ENCODE measurements around the gene HDAC7. TPM values are rescaled to one million over a fixed set of nuclear protein-coding genes. Genes with fewer than 3 reads are reported as not detected.

HDAC7 gene
- polyA plus RNA-seq, 1 donor: 32.9 TPM

DNA sequence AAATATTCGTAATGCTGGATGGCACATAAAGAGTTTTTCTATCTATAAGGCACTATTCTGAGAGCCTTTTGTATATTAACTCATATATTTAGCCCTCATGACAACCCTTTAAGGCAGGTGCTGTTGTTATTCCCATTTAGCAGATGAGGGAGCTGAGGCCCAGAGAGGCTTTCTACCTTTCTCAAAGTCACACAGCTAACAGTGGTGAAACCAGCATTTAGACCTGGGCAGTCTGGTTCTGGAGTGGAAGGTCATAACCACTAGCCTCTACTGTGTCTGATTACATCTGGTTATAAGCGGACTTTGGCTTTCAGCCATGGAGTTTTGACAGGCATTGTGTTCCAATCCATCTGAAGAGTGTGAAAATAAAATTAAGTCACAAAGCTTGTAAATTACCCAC is 41.2 kb upstream of the HDAC7 start:
- H3K9me3 ChIP-seq (ENCODE audit: control insufficient read depth, low read depth, low read length): no peaks in the 10 kb centered on the region
- H3K4me3 ChIP-seq (ENCODE audit: low read length): no peak overlapping the region
- no peak for DNase-seq
- peaks cover 14% of the 10 kb centered on the region for H3K36me3 ChIP-seq (ENCODE audit: control insufficient read depth, insufficient read depth, low read length)
- H3K27ac ChIP-seq (ENCODE audit: low read length): no peak overlapping the region
- H3K27me3 ChIP-seq (ENCODE audit: control insufficient read depth, insufficient read depth, low read length): no peaks in the 10 kb centered on the region
- WGBS (ENCODE audit: insufficient coverage, low lambda C conversion rate): 100% methylated on average over 1 of the region's 2 CpGs
- no peaks in the 10 kb centered on the region for H3K4me1 ChIP-seq (ENCODE audit: control insufficient read depth, insufficient read depth, low read length)

DNA sequence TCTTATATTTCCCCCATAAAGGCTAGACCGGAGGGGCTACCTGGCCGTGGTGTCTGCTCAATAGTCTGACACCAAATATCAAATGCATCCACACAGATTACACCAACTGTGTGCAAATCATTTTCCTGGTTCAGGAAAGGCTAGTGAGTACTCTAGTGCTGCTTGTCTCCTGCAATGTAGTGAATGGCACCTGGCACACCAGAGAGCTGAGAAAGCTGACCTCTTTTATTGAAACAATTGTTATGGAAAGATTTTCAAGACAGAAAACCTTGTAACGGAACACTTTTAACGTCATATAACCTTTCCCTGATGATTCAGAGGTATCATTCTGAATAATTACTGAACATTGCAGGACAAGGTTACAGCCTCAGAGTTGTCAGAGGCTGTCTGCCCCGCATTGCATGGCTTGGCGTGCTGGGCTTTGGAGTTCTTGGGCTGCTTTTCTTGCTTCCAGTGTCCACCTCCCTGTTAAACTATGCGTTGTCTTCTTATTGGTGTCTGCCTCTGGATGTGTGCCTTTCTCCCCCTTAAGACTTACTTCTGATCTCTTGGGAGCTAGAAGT is 40.7 kb upstream of the HDAC7 start:
- Histone ChIP-seq H3K27me3 (ENCODE audit: control insufficient read depth, insufficient read depth, low read length) (no peaks in the 10 kb centered on the region), H3K36me3 (ENCODE audit: control insufficient read depth, insufficient read depth, low read length) (peaks cover 14% of the 10 kb centered on the region), H3K4me3 (ENCODE audit: low read length) (no peak overlapping the region), H3K4me1 (ENCODE audit: control insufficient read depth, insufficient read depth, low read length) (no peaks in the 10 kb centered on the region), H3K9me3 (ENCODE audit: control insufficient read depth, low read depth, low read length) (no peaks in the 10 kb centered on the region), H3K27ac (ENCODE audit: low read length) (no peak overlapping the region)
- whole genome bisulfite sequencing (ENCODE audit: insufficient coverage, low lambda C conversion rate): 93% methylated on average over 2 of the region's 7 CpGs
- no peak for DNase-seq

DNA sequence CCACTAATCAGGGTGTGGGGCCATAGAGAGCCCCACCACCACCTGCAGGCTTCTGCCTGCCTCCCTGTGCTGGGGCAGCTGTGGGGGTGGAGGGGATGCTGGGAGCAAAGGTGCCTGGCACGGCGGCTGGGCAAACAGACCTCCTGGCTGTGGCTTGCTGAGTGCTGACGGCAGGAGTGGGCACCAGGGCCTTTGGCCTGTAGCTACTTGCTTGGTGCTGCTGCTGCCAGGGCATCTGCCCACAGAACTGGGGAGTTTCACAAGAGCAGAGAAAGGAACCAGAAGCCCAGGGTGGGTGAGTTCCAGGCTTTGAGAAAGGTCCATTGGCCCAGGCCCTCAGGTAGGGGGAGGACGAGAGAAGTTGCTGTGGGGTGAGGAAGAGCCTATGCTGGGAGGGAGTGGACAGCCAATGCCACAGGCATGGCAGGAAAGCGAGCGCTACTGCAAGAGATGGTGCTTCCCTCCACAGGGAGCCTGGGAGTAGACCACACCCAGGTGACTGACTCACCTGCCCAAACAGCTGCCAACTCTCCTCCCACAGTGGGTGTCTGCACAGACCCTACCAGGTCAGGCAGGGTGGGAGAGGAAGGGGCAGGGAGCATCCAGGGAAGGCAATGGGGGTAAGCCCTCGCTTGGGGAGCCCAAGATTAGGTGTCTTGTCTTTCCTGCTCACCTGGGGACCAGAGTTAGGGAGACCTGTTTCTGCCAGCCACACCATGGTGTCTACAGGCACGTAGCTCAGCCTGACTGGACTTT is 39.0 kb upstream of the HDAC7 start:
- Histone ChIP-seq H3K27ac (ENCODE audit: low read length) (no peak overlapping the region), H3K27me3 (ENCODE audit: control insufficient read depth, insufficient read depth, low read length) (no peaks in the 10 kb centered on the region), H3K4me1 (ENCODE audit: control insufficient read depth, insufficient read depth, low read length) (no peaks in the 10 kb centered on the region), H3K4me3 (ENCODE audit: low read length) (no peak overlapping the region), H3K9me3 (ENCODE audit: control insufficient read depth, low read depth, low read length) (no peaks in the 10 kb centered on the region), H3K36me3 (ENCODE audit: control insufficient read depth, insufficient read depth, low read length) (peaks cover 13% of the 10 kb centered on the region)
- no CpG with 5 or more reads among the region's 8 CpGs for WGBS (ENCODE audit: insufficient coverage, low lambda C conversion rate)
- no peak for DNase-seq

DNA sequence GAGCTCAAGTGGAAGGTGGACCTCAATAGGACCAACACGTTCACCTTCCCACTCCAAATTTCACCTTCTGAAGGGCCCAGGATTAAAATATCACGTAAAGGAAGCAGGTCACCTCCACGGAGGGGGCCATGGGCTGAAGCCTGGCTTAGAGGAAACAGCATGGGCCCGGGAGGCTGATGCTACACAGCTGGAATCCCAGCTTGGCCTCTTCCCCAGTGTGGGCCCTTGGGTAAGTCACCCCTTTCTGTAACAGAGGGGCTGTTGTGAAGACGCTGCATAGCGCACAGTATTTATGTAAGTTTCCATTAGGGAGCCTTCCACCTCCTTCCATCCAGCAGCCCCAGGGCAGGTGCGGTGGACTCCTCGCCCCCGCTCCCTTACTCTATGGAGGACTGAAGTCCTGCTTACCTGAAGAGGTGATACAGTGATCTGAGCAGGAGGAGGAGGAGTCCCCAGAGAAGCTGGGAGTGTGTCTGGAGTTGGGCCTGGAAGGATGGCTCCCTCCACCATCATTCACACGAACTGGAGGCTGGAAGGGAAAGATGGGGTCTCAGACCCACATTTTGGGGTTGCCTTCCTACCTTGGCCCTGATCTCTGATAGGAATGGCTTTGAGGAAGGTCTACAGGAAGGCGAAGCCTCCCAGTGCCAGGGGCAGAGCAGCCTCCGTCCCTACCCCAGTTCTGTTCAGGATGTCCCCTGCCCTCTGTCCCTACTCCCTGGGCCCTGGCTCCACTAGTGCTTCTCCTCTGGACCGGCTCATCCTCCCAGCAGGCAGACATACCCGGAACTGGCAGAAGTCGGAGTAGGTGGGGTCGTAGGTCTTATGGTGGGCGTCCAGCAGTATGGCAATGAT is 37.2 kb upstream of the HDAC7 start:
- Histone ChIP-seq H3K9me3 (ENCODE audit: control insufficient read depth, low read depth, low read length) (no peaks in the 10 kb centered on the region), H3K27me3 (ENCODE audit: control insufficient read depth, insufficient read depth, low read length) (no peaks in the 10 kb centered on the region), H3K36me3 (ENCODE audit: control insufficient read depth, insufficient read depth, low read length) (peaks cover 20% of the 10 kb centered on the region), H3K27ac (ENCODE audit: low read length) (no peak overlapping the region), H3K4me3 (ENCODE audit: low read length) (no peak overlapping the region), H3K4me1 (ENCODE audit: control insufficient read depth, insufficient read depth, low read length) (no peaks in the 10 kb centered on the region)
- WGBS (ENCODE audit: insufficient coverage, low lambda C conversion rate): no CpG with 5 or more reads among the region's 17 CpGs
- no peak for DNase-seq

DNA sequence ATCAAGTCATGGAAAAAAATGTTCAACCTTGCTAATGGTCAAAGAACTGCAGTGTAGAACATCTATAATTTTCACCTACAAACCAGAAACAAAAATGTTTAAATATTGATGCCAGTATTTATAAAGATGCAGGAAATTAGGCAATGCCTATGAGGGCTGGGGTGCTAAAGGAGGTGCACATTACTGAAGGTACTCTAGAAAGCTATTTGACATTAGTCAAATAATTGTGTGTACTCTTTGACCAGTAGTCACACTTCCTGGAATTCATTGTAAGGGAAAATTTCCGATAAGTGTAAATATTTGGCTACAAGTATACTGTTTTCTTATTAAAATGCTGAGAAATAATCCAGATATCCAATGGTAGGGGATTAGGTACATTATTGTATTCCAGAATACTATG is 36.4 kb upstream of the HDAC7 start:
- Histone ChIP-seq H3K27ac (ENCODE audit: low read length) (no peak overlapping the region), H3K4me1 (ENCODE audit: control insufficient read depth, insufficient read depth, low read length) (no peaks in the 10 kb centered on the region), H3K4me3 (ENCODE audit: low read length) (no peak overlapping the region), H3K27me3 (ENCODE audit: control insufficient read depth, insufficient read depth, low read length) (no peaks in the 10 kb centered on the region), H3K36me3 (ENCODE audit: control insufficient read depth, insufficient read depth, low read length) (peaks cover 20% of the 10 kb centered on the region), H3K9me3 (ENCODE audit: control insufficient read depth, low read depth, low read length) (no peaks in the 10 kb centered on the region)
- DNase-seq: no peak
- WGBS (ENCODE audit: insufficient coverage, low lambda C conversion rate): no CpG with 5 or more reads among the region's 1 CpG

DNA sequence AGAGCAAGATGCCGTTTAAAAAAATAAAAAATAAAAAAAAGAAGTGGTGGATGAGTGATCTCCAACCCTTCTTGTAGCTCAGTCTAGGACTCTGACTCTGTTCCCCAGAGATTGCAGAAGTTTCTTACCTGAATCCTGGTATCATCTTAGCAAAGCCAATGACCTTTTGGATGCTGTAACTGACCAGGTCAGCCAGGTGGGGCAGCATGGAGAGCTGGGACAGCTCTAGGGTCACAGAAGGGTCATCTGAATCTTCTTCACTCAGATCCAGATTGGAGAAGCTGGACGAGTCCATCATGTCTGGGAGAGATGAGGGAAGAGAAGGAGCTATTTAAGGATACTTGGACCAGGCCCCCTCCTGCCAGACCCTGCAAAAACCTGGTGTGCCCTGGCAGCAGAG is 35.8 kb upstream of the HDAC7 start:
- Histone ChIP-seq H3K27ac (ENCODE audit: low read length) (no peak overlapping the region), H3K9me3 (ENCODE audit: control insufficient read depth, low read depth, low read length) (no peaks in the 10 kb centered on the region), H3K4me3 (ENCODE audit: low read length) (no peak overlapping the region), H3K4me1 (ENCODE audit: control insufficient read depth, insufficient read depth, low read length) (no peaks in the 10 kb centered on the region), H3K27me3 (ENCODE audit: control insufficient read depth, insufficient read depth, low read length) (no peaks in the 10 kb centered on the region), H3K36me3 (ENCODE audit: control insufficient read depth, insufficient read depth, low read length) (peaks cover 20% of the 10 kb centered on the region)
- DNase-seq: no peak
- WGBS (ENCODE audit: insufficient coverage, low lambda C conversion rate): no CpG with 5 or more reads among the region's 2 CpGs

DNA sequence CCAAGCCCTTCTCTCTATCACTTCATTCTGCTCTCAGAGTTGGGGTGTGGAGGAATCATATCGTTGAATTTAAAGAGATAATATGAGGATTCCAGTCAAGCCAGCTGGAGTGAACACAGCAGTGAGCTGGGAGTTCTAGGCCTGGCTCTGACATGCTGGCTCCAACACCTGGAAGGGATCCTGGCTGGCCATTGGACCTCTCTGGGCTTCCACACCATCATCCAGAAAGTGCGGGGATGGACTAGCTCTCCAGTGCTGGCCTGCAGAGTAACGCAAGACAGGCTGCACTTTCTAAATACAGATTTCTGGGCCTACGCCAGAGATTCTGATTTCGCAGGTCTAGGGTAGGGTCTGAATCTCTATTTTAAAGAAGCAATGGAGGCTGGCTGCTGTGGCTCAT is 34.8 kb upstream of the HDAC7 start:
- no peak overlapping the region for H3K4me3 ChIP-seq (ENCODE audit: low read length)
- peaks cover 20% of the 10 kb centered on the region for H3K36me3 ChIP-seq (ENCODE audit: control insufficient read depth, insufficient read depth, low read length)
- no peaks in the 10 kb centered on the region for H3K27me3 ChIP-seq (ENCODE audit: control insufficient read depth, insufficient read depth, low read length)
- no peaks in the 10 kb centered on the region for H3K4me1 ChIP-seq (ENCODE audit: control insufficient read depth, insufficient read depth, low read length)
- no peak overlapping the region for H3K27ac ChIP-seq (ENCODE audit: low read length)
- H3K9me3 ChIP-seq (ENCODE audit: control insufficient read depth, low read depth, low read length): no peaks in the 10 kb centered on the region
- no peak for DNase-seq
- WGBS (ENCODE audit: insufficient coverage, low lambda C conversion rate): no CpG with 5 or more reads among the region's 5 CpGs

DNA sequence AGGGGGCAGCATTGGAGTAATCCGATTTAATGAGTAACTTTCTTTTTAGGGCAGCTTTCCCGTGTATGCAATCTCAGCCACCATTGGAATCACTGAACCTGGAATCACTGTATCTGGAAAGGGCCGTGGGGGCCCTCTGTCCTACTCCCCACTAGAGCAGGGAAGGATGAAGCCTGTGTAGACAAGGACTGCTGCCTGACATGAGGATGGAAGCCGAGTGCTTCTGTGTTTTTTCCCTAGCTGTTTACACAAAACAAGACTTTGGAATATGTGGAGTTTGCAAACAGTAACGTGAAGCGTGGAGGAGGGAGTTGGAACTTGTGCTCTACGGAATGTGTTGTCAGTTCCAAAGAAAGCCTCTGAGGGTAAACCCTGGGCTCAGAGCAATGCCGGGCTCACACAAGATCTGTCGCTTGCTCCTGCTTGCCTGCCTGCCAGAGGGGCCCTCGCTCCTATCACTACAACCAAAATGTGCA is 32.4 kb upstream of the HDAC7 start:
- DNase-seq: no peak
- Histone ChIP-seq H3K27ac (ENCODE audit: low read length) (no peak overlapping the region), H3K27me3 (ENCODE audit: control insufficient read depth, insufficient read depth, low read length) (no peaks in the 10 kb centered on the region), H3K4me1 (ENCODE audit: control insufficient read depth, insufficient read depth, low read length) (no peaks in the 10 kb centered on the region), H3K4me3 (ENCODE audit: low read length) (no peak overlapping the region), H3K9me3 (ENCODE audit: control insufficient read depth, low read depth, low read length) (no peaks in the 10 kb centered on the region), H3K36me3 (ENCODE audit: control insufficient read depth, insufficient read depth, low read length) (peaks cover 20% of the 10 kb centered on the region)
- WGBS (ENCODE audit: insufficient coverage, low lambda C conversion rate): 25% methylated on average over 1 of the region's 10 CpGs

DNA sequence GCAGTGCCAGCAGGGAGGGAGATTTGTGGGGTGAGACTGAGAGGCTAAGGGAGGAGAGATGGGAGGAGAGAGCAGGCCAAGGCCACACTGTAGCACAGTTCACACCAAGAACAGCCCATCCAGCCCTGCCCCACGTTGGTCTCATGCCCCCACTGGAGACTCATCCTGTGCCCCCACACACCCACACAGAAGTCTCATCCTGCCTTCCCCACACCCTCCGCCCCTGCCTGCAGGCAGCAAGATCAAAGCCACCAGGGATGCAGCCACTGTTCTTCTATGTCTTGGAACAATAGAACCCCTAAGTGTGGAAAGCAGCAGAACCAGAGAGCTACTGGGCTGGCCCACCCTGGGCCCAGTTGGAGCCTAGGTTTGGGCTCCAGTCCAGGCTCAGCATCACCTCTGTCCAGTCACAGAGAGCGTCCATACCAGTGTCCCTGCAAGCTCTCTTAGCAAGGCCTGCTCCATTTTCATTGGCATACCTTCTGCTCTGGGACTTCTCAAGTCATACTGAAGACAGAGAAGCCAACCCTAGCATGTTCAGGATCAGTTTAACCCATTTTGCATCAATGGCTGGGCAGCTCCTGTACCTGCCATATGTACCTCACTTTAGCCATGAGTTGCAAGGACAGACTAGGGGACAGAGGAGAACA is 31.7 kb upstream of the HDAC7 start:
- WGBS (ENCODE audit: insufficient coverage, low lambda C conversion rate): no CpG with 5 or more reads among the region's 3 CpGs
- Histone ChIP-seq H3K4me3 (ENCODE audit: low read length) (no peak overlapping the region), H3K27me3 (ENCODE audit: control insufficient read depth, insufficient read depth, low read length) (no peaks in the 10 kb centered on the region), H3K27ac (ENCODE audit: low read length) (no peak overlapping the region), H3K4me1 (ENCODE audit: control insufficient read depth, insufficient read depth, low read length) (no peaks in the 10 kb centered on the region), H3K9me3 (ENCODE audit: control insufficient read depth, low read depth, low read length) (no peaks in the 10 kb centered on the region), H3K36me3 (ENCODE audit: control insufficient read depth, insufficient read depth, low read length) (peaks cover 15% of the 10 kb centered on the region)
- DNase-seq: no peak
